GM21390 (cell line): ENCODE measurements around the gene NEIL3.
A peak's percentile ranks its signal among the peaks of the same experiment; 100 is the strongest.

Experiments used
- ATAC-seq: cut with Tn5 transposase; IDR thresholded peaks from one replicate; pipeline ENCODE4 v1.9.1; 2021; ENCODE audit not compliant: unreplicated experiment

NEIL3 gene

GRCh38 chr4:177356921-177357320 lies 47.2 kb downstream of the NEIL3 start:
- ATAC-seq, result no peak

- ATAC-seq, result no peak
Measured at GRCh38 chr4:177367336-177367735, 57.7 kb downstream of the NEIL3 start.

GRCh38 chr4:177369372-177369771 lies 59.7 kb downstream of the NEIL3 start:
- ATAC-seq, result no peak

- no peak for ATAC-seq
Measured at GRCh38 chr4:177371461-177371860, 61.8 kb downstream of the NEIL3 start.

GRCh38 chr4:177374966-177375365 lies 65.3 kb downstream of the NEIL3 start:
- no peak for ATAC-seq

GRCh38 chr4:177375372-177375771 lies 65.7 kb downstream of the NEIL3 start:
- no peak for ATAC-seq

GRCh38 chr4:177376024-177376423 lies 66.3 kb downstream of the NEIL3 start:
- no peak for ATAC-seq

GRCh38 chr4:177380730-177381287 lies 71.1 kb downstream of the NEIL3 start:
- no peak for ATAC-seq

- no peak for ATAC-seq
Measured at GRCh38 chr4:177381762-177382310, 72.2 kb downstream of the NEIL3 start.

GRCh38 chr4:177384856-177385397 lies 75.3 kb downstream of the NEIL3 start:
- no peak for ATAC-seq

- ATAC-seq, result no peak
Measured at GRCh38 chr4:177385576-177386277, 76.1 kb downstream of the NEIL3 start.

GRCh38 chr4:177386278-177386815 lies 76.7 kb downstream of the NEIL3 start:
- no peak for ATAC-seq

- no peak for ATAC-seq
Measured at GRCh38 chr4:177391287-177391686, 81.6 kb downstream of the NEIL3 start.

GRCh38 chr4:177391953-177392352 lies 82.3 kb downstream of the NEIL3 start:
- no peak for ATAC-seq

- peak; percentile 60 for ATAC-seq
Measured at GRCh38 chr4:177393236-177393635, 83.6 kb downstream of the NEIL3 start.

- ATAC-seq, result no peak
Measured at GRCh38 chr4:177396352-177396751, 86.7 kb downstream of the NEIL3 start.

GRCh38 chr4:177400030-177400429 lies 90.4 kb downstream of the NEIL3 start:
- no peak for ATAC-seq

GRCh38 chr4:177401658-177402273 lies 92.1 kb downstream of the NEIL3 start:
- ATAC-seq, result no peak

GRCh38 chr4:177403746-177404145 lies 94.1 kb downstream of the NEIL3 start:
- ATAC-seq, result no peak

- ATAC-seq, result no peak
Measured at GRCh38 chr4:177404342-177404741, 94.7 kb downstream of the NEIL3 start.

GRCh38 chr4:177404986-177405385 lies 95.3 kb downstream of the NEIL3 start:
- no peak for ATAC-seq

GRCh38 chr4:177405508-177405907 lies 95.8 kb downstream of the NEIL3 start:
- no peak for ATAC-seq
